NCI-H2107 (cell line): ENCODE measurements around the gene USP33.
"Not testable (repeated sequence)": the region's sequence is repeated elsewhere in the genome, so short reads cannot be mapped to it uniquely, and the experiment has no call there.

Source experiments
- DNase-seq: peaks from one replicate; lab custom pipeline; 2025; lab: John Stamatoyannopoulos, UW

USP33 gene

GRCh38 chr1:77739235-77739634, 20.4 kb downstream of the USP33 start:
- DNase-seq = no peak

- DNase-seq = no peak
Observed at GRCh38 chr1:77732090-77732489, 27.6 kb downstream of the USP33 start.

GRCh38 chr1:77725706-77726105, 33.9 kb downstream of the USP33 start:
- no peak for DNase-seq

GRCh38 chr1:77718181-77718580, 41.5 kb downstream of the USP33 start:
- no peak for DNase-seq

GRCh38 chr1:77716065-77716464, 43.6 kb downstream of the USP33 start:
- DNase-seq = no peak

- DNase-seq = no peak
Observed at GRCh38 chr1:77709727-77710126, 49.9 kb downstream of the USP33 start.

GRCh38 chr1:77706321-77706720, 53.3 kb downstream of the USP33 start:
- no peak for DNase-seq

- no peak for DNase-seq
Observed at GRCh38 chr1:77704736-77705135, 54.9 kb downstream of the USP33 start.

GRCh38 chr1:77699673-77700072, 60.0 kb downstream of the USP33 start:
- not testable (repeated sequence) for DNase-seq

- no peak for DNase-seq
Observed at GRCh38 chr1:77697441-77697840, 62.2 kb downstream of the USP33 start.

- no peak for DNase-seq
Observed at GRCh38 chr1:77688939-77689338, 70.7 kb downstream of the USP33 start.

GRCh38 chr1:77687519-77687906, 72.1 kb downstream of the USP33 start:
- DNase-seq = no peak

- DNase-seq = no peak
Observed at GRCh38 chr1:77686796-77687518, 72.7 kb downstream of the USP33 start.

GRCh38 chr1:77683160-77684148, 76.2 kb downstream of the USP33 start:
- peak; percentile 73 for DNase-seq

- DNase-seq = peak; percentile 82
Observed at GRCh38 chr1:77682460-77683159, 77.0 kb downstream of the USP33 start, which contains the start of gene ZZZ3. ZZZ3 (minus strand) TSS chr1:77682658; CDS start chr1:77633354, 49,304 bp downstream.

- no peak for DNase-seq
Observed at GRCh38 chr1:77680173-77680572, 79.5 kb downstream of the USP33 start.

GRCh38 chr1:77678660-77679610, 80.7 kb downstream of the USP33 start:
- DNase-seq = no peak

GRCh38 chr1:77674807-77675206, 84.8 kb downstream of the USP33 start:
- not testable (repeated sequence) for DNase-seq

GRCh38 chr1:77673716-77674355, 85.8 kb downstream of the USP33 start:
- DNase-seq = no peak

- no peak for DNase-seq
Observed at GRCh38 chr1:77673030-77673429, 86.6 kb downstream of the USP33 start.

GRCh38 chr1:77672374-77672773, 87.3 kb downstream of the USP33 start:
- DNase-seq = no peak
